SHP77 (cell line): ENCODE results near the gene PAPSS2.
"Not testable (repeated sequence)": the region's sequence is repeated elsewhere in the genome, so short reads cannot be mapped to it uniquely, and the experiment has no call there.

Source experiments
- DNase-seq, 2 experiments: peaks; one replicate each; lab custom pipeline; 2025; lab: John Stamatoyannopoulos, UW

PAPSS2 gene

GRCh38 chr10:87642988-87643387, 16.7 kb upstream of the PAPSS2 start:
- no peak for DNase-seq

GRCh38 chr10:87643920-87644319, 15.8 kb upstream of the PAPSS2 start:
- no peak for DNase-seq

- not testable (repeated sequence) for DNase-seq
Measured at GRCh38 chr10:87644500-87644899, 15.2 kb upstream of the PAPSS2 start.

GRCh38 chr10:87646192-87646909, 13.3 kb upstream of the PAPSS2 start:
- no peak for DNase-seq

GRCh38 chr10:87646935-87647334, 12.7 kb upstream of the PAPSS2 start:
- no peak for DNase-seq

GRCh38 chr10:87650838-87651589, 8.7 kb upstream of the PAPSS2 start:
- DNase-seq = no peak

- no peak for DNase-seq
Measured at GRCh38 chr10:87651801-87652200, 7.9 kb upstream of the PAPSS2 start.

GRCh38 chr10:87652261-87652660, 7.4 kb upstream of the PAPSS2 start:
- no peak for DNase-seq

GRCh38 chr10:87654212-87654611, 5.5 kb upstream of the PAPSS2 start:
- DNase-seq = no peak

GRCh38 chr10:87656431-87657072, 3.1 kb upstream of the PAPSS2 start:
- no peak for DNase-seq

GRCh38 chr10:87657371-87657770, 2.3 kb upstream of the PAPSS2 start:
- DNase-seq = no peak

GRCh38 chr10:87658321-87658795, 1.3 kb upstream of the PAPSS2 start:
- no peak for DNase-seq

GRCh38 chr10:87658858-87659555, 671 bp upstream of the PAPSS2 start:
- peak in 1 of 2 experiments; percentile 22 for DNase-seq

- no peak for DNase-seq
Measured at GRCh38 chr10:87660484-87661133, 931 bp downstream of the PAPSS2 start.

- no peak for DNase-seq
Measured at GRCh38 chr10:87661861-87662785, 2.4 kb downstream of the PAPSS2 start.

GRCh38 chr10:87664276-87664701, 4.6 kb downstream of the PAPSS2 start:
- DNase-seq = no peak

GRCh38 chr10:87667493-87667892, 7.8 kb downstream of the PAPSS2 start:
- no peak for DNase-seq

- no peak for DNase-seq
Measured at GRCh38 chr10:87668324-87669074, 8.8 kb downstream of the PAPSS2 start.

- no peak for DNase-seq
Measured at GRCh38 chr10:87669752-87670151, 10.1 kb downstream of the PAPSS2 start.

GRCh38 chr10:87670586-87670985, 10.9 kb downstream of the PAPSS2 start:
- no peak for DNase-seq
